AML-193 (cell line): ENCODE results near the gene PCAT7.
"Not testable (repeated sequence)": the region's sequence is repeated elsewhere in the genome, so short reads cannot be mapped to it uniquely, and the experiment has no call there.

Experiments used
- DNase-seq, 2 experiments: peaks; one replicate each; lab custom pipeline; 2025; lab: John Stamatoyannopoulos, UW

Gene PCAT7

DNA sequence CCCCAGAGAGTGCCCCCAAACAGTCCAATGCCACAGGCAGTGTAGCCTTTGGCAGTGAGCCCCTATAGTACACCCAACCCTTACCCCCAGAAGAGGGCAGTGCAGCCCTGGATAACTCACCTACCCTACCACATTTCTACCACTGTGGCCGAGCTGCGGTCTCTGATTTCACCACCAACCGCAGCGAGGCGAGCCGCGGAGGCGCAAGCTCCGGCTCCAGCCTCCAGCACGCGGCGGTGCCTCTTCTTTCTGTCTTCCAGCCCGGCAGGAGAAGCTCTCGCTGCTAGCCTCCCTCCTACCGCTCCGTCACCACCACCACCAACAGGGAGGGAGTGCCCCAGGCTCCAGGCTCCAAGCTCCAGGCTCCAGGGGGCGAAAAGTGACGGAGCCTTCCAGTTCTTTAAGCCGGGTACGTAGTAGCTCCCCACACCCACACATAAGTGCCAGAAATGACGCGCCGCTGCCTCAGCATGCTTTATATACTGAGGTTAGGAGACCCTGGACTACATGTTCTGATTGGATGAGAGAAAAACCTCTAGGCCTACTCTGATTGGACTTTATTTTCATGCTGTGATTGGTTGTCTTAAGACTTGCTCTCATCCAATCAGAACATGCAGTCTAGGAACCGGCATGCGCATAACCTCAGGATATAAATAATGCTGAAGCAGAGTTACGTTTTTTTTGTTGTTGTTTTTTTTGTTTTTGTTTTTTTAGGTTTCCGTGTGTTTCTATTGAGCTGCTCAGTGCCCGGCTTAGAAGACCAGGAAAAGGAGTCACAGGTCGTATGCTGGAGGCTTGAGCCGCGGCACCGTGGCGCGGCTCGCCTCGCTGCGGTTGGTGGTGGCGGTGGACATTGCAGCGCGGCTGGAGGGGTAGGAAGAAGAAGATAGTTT lies at the start of gene PCAT7:
TSS of gene PCAT7 (plus strand) at position 645 of the 893 bp plus-strand sequence.
- DNase-seq, result peak; percentile 49 to 67

DNA sequence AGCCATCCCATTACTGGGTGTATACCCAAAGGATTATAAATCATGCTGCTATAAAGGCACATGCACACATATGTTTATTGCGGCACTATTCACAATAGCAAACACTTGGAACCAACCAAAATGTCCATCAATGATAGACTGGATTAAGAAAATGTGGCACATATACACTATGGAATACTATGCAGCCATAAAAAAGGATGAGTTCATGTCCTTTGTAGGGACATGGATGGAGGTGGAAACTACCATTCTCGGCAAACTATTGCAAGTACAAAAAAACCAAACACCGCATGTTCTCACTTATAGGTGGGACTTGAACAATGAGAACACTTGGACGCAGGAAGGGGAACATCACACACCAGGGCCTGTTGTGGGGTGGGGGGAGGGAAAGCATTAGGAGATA lies 48.5 kb upstream of the PCAT7 start:
- DNase-seq, result not testable (repeated sequence)

GRCh38 chr9:94507531-94508258 lies 47.2 kb upstream of the PCAT7 start:
- DNase-seq, result no peak

DNA sequence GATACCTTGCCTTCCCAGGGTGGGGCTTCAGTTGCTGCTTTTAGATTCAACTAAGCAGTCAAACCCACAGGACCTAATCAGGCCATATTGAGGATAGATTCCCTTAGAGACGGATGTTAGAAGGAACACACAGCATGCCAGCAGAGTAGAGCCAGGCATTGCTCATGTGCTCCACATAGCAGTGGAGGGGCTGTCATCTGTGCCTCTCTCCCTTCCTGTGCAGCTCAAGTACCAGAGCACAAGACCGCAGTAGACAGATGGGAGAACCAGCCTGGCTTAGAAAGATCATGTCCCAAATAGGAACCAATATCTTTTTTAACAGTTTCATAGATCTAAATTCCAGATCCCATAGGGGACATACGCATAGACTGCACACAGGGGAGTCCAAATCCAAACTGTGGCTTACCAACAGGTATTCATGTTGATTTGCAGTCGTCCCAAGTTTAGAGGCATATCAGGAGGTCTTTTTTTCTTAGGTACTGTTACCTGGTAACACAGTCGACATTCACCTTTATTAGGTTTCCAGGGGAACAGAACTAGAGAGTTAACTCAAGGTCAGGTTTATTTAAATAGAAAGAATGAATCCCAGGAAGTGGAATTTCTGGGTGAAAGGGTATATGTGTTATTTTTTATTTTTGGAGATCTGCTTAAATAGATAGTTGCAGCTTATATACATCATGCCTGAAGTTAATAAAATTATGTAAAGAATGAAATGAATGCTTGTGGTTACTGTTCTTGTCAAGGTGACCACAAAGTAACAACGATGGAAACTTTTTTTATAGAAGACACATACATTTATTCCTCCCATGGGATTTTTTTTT lies 43.5 kb upstream of the PCAT7 start:
- DNase-seq, result no peak

- no peak for DNase-seq
These were observed 43.0 kb upstream of the PCAT7 start for GRCh38 chr9:94511955-94512265.

DNA sequence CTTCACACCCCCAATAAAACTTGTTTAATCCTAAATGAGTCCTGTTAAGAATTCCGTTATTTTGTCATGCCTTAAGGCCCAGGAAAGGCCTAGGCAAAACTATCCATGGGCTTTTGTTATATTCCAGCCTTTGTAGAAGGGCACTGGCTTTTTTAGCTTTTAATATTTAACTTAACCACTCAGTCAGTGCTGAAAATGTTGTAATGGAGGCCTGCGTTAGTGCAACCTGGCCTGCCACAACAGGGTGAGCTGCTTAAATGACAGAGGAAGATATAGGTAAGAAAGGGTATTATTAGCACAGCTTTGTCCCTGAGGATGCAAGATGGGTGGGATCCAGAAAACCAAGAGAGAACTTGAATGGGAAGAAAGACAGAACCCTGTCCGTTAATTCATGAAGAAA lies 40.2 kb upstream of the PCAT7 start:
- DNase-seq, result no peak

DNA sequence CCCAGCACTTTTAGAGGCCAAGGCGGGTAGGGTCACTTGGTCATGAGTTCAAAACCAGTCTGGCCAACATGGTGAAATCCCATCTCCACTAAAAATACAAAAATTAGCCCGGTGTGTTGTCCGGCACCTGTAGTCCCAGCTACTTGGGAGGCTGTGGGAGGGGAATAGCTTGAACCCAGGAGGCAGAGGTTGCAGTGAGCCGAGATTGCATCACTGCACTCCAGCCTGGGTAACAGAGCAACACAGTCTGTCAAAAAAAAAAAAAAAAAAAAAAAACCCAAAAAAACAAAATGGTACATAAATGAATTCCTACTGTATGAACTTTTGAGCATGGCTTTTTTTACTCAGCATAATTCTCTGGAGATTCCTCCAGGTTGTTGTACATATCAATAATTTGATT lies 37.6 kb upstream of the PCAT7 start:
- no peak for DNase-seq

GRCh38 chr9:94525396-94526035 lies 29.4 kb upstream of the PCAT7 start:
- no peak for DNase-seq

GRCh38 chr9:94526271-94526670 lies 28.6 kb upstream of the PCAT7 start:
- no peak for DNase-seq

DNA sequence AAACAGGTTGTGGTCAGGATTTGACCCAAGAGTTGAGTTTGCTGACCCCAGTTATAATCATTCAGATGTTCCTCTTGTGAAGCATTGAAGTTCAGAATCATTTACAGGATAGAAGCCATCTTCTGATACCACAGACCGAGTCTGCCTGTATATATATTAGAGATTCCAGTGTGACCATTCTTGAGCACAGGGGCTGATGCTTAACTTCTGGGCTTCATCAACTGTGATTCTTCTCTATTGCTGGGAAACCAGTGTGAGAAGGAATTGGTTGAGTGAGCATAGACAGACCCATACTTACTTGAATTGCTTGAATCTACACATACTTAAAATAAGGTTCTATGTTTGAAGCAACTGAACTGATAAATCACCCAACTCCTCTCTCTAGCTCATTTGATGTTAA lies 27.9 kb upstream of the PCAT7 start:
- DNase-seq, result no peak

DNA sequence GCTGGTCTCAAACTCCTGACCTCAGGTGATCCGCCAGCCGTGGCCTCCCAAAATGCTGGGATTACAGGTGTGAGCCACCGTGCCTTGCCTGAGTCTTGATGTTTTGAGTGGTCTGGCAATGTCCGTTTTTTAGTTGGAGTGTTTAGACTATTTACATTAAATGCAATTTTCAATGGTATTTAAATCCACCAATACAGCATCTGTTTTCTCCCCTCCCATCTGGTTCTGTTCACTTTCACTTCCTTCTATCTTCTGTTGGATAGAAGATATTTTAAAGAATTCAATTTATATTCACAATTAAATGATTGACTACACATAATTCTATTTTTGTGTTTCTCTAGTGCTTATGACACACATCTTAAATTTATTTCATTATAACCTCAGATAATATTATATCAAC lies 26.0 kb upstream of the PCAT7 start:
- no peak for DNase-seq

GRCh38 chr9:94533155-94533554 lies 21.7 kb upstream of the PCAT7 start:
- no peak for DNase-seq

DNA sequence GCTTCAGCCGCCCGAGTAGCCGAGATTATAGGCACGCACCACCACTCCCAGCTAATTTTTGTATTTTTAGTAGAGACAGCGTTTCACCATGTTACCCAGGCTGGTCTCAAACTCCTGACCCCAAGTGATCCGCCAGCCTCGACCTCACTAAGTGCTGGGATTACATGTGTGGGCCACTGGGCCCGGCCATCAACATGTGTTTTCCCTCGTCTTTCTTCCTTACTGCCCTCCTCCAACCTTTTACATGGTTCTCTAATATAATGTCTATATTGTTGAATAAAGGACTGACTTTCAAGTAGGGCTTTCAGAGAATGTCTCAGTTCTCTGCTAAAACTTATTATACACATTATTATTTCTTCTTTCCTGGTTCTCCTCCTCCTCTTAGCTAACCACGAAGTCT lies 21.3 kb upstream of the PCAT7 start:
- no peak for DNase-seq

- no peak for DNase-seq
These were observed 20.0 kb upstream of the PCAT7 start for GRCh38 chr9:94534901-94535300.

DNA sequence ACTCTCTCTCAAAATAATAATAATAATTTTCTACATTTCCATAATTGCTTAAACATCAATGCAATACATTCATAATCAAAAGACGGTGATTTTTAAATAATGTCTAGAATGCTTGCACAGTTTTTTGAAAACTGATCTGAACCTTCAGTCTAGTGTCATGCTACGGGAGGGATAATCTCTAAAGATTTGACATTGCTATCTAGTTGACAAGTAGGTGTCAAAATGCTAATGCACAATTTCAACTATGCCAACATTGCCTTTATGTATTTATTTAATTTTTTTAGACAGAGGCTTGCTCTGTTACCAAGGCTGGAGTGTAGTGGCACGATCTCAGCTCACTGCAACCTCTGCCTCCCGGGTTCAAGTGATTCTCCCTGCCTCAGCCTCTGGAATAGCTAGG lies 16.0 kb upstream of the PCAT7 start:
- no peak for DNase-seq

- DNase-seq, result not testable (repeated sequence)
These were observed 10.5 kb upstream of the PCAT7 start for GRCh38 chr9:94544335-94544734.

DNA sequence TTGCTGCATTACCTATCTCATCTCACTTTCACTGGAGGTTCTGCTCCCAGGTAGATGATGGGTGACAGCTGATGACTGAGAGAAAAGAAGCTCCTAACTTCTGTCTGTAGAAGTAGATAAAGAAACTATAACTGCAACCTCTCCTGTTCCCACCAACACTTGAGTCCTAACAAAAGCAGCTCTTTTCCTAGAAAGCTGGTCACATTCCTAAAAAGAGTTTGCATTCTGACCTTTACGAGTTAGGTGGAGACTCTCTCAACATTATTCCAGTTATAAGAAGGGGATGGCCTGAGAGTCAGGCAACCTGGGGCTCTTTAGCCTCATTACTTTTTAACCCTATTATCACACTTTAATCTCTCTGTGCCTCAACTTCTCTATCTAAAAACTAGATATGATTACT lies 8.9 kb upstream of the PCAT7 start:
- DNase-seq, result no peak

DNA sequence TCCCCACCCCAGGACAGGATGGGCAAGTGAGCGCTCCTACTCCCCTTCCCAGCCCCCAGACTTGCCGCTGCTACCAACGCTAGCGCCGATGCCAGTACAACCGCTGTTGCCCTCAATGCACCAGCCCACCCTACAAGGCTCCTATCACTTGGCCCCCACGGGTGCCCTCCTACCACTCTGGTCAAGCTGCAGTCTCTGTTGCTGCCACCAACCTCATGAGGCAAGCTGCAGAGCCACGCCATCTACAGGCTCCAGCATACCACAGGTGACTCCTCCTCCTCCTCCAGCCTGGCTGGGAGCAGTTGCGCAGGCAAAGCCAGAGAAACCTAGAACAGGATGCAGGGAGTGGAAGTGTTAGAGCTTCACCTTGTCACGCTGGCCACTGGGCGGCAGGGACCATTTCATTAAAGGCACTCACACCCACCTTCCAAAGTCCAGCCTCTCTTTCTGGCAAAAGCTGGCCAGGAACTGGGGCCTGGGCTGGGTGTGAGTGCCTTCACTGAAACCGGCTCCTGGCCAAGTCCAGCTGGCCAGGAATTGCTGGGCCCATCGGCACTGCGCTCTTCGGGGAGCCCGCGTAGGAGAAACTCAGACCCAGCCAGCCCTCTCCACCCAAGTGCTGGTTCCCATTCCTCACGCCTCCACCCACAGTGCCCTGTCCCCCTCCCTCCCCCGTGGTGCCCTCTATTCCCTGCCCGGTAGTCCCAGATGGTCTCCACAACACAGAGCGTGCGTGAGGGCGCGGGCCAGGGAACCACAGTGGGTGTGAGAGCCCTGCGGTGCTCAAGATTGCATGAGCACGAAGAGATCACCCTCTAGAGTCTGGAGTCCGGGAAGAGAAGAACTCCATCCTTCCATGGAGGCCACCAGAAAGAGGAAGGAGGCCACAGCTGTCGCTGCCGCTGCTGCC lies 1.6 kb upstream of the PCAT7 start:
- no peak for DNase-seq

DNA sequence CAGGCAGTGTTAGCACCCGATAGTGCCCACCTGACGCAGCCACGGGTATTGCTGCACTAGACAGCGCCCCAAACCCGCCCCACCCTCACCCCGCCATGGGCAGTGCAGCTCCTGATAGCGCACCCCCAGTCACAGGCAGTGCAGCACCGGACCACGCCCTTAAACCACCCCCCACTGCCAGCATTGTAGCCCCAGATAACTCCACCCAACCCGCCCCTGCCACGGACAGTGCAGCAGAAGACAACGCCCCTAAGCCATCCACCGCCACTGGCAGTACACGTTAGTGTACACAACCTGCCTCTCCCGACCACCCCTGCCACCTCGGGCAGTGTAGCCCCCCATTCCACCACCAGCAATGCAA lies 825 bp upstream of the PCAT7 start:
- no peak for DNase-seq

DNA sequence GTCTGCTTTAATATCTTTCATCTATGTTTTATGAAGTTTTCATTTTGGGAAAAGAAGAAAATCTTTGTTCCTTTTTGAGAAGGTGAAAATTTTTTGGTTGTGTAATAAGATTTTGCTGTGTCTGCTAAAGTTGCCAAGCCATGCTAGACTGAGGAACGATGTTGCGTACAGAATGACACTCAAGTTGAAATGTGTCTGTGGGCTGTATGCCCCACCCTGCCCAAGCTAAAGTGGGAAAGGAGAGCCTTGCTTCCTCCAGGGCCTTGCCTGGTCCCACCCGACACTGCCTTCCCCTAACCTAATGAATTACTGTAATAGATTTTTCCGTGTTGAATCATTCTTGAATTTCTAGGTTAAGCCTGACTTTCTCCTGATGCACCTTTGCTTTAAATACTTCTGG lies 2.5 kb downstream of the PCAT7 start:
- no peak for DNase-seq

DNA sequence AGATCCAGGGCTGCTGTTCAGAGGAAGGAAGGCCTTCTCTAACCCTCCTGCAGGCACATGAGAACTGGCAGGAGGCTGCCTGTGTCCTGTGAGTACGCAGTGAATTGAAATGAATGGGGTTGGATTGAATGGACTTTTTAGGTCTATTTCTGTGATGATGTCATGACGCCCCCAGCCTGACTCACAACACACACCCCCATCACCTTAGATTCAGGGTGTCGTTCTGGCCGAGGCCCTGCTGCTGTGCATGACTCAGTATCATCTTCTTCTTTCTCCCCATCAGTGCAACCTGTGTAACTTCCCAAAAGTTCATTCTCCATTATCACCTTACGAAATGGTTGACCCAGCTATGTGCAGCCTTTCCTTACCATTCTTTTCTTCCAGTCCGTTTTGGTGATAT lies 5.4 kb downstream of the PCAT7 start:
- no peak for DNase-seq
